Measurements from ENCODE around the gene HDAC4.

DNA sequence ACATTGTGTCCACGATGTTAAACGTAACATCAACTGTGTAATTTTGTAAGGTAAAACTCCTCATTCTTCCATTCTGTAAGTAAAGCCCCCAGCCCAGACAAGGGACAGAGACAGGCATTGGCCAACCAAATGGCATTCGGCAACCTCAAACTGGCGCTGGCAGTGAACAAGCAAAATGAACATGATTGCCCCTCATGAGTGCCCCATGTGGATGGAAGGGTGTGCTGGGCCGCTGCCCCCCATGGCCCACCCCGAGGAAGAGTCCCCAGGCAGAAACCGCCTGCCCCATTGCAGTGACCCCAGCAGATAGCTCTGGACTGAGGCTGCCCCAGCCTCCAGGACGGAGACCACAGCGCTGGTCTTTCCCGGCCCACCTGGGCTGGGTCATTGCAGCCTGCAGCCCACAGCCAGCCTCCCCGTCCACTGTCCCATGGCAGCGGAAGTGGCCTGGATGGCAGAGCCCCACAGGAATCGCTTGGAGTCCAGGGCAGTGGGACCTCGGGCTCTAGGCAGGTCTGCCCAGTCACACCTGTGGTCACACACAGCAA is 220.2 kb downstream of the HDAC4 start:
- TF ChIP-seq CTCF (optimal IDR thresholded peaks at IDR 0.05 in 1 of 3, IDR thresholded peaks at IDR 0.05 in 1 of 3, conservative IDR thresholded peaks at IDR 0.05 in 1 of 3; ENCODE audit: extremely low read depth in 1 of 3, insufficient read depth in 2 of 3, low read length in 3 of 3) (no peak), EZH2 (IDR thresholded peaks at IDR 0.05; ENCODE audit: low read length) (no peak)
